Neural cell (in vitro differentiated cells): ENCODE data around the gene ALDH8A1.

Experiments used
- CTCF ChIP-seq: fragments of 450-650 bp; IDR thresholded peaks from 2 replicates; pipeline ENCODE4 v1.5.1; 2014; ENCODE audit warnings: antibody characterized with exemption, mild to moderate bottlenecking, moderate library complexity; ENCODE audit not compliant: poor library complexity, severe bottlenecking
- EP300 ChIP-seq: fragments of 450-650 bp; conservative IDR thresholded peaks from 2 replicates; pipeline ENCODE4 v1.6.1; 2014; ENCODE audit warnings: antibody characterized with exemption, mild to moderate bottlenecking, moderate library complexity; ENCODE audit not compliant: poor library complexity, severe bottlenecking
- EZH2 ChIP-seq: fragments of 200-600, 300-800 bp; shearing (Covaris generic), sonication (generic); IDR thresholded peaks from 2 replicates; pipeline ENCODE4 v1.6.1; 2014; ENCODE audit warnings: antibody characterized with exemption, low read length, borderline replicate concordance, mild to moderate bottlenecking; ENCODE audit not compliant: insufficient read depth, poor library complexity, severe bottlenecking
- POLR2AphosphoS5 ChIP-seq: IDR thresholded peaks from 2 replicates; pipeline ENCODE4 v1.6.1; 2012
- RAD21 ChIP-seq: fragments of 450-650 bp; conservative IDR thresholded peaks from 2 replicates; pipeline ENCODE4 v1.6.1; 2014; ENCODE audit warnings: antibody characterized with exemption, mild to moderate bottlenecking, moderate library complexity
- REST ChIP-seq: IDR thresholded peaks from 2 replicates; pipeline ENCODE4 v1.6.1; 2012; ENCODE audit warnings: borderline replicate concordance
- SMC3 ChIP-seq: fragments of 450-650 bp; conservative IDR thresholded peaks from 2 replicates; pipeline ENCODE4 v1.6.1; 2014; ENCODE audit warnings: antibody characterized with exemption, mild to moderate bottlenecking, moderate library complexity; ENCODE audit not compliant: poor library complexity
- TAF1 ChIP-seq: IDR thresholded peaks from 2 replicates; pipeline ENCODE4 v1.6.1; 2012; ENCODE audit warnings: low read depth

- TF ChIP-seq CTCF (no peak), SMC3 (no peak), POLR2AphosphoS5 (no peak), REST (no peak), RAD21 (no peak), EP300 (no peak), EZH2 (no peak), TAF1 (no peak)
Observed at GRCh38 chr6:134945045-134945444, 4.9 kb downstream of the ALDH8A1 start.
